Body of pancreas (tissue), 4 donors: ENCODE data around the gene KDELR3. TPM values are rescaled to one million over a fixed set of nuclear protein-coding genes. Genes with fewer than 3 reads are reported as not detected.
"Not testable (repeated sequence)": the region's sequence is repeated elsewhere in the genome, so short reads cannot be mapped to it uniquely, and the experiment has no call there.

ENCODE experiments used
- ATAC-seq: fragments of 150-250 bp; one replicate; pipeline ENCODE4 v1.9.1; 2016
- DNase-seq, 4 donors: peaks; one replicate each; pipeline ENCODE4 v3.0.0-alpha.2; 2019
- H3K27ac ChIP-seq, 4 donors: fragments of 200-600 bp; sonication (generic); 1 replicate in 3 of 4; 2 replicates in 1 of 4; pipeline versions ENCODE4 v1.5.1 to v1.6.1; 2016 to 2019; ENCODE audit warnings: mild to moderate bottlenecking in 1 of 4, mixed read lengths in 1 of 4, moderate library complexity in 1 of 4
- H3K27me3 ChIP-seq, 2 donors: fragments of 200-600 bp; sonication (generic); one replicate each; pipeline ENCODE4 v1.6.0; 2016; ENCODE audit warnings: mild to moderate bottlenecking in 1 of 2
- H3K36me3 ChIP-seq, 2 donors: fragments of 200-600 bp; sonication (generic); replicated peaks in 1 of 2; 2 replicates each; pipeline ENCODE4 v1.5.1; 2016; ENCODE audit warnings: low read depth in 2 of 2; ENCODE audit not compliant: insufficient read depth in 1 of 2
- H3K4me1 ChIP-seq: fragments of 200-600 bp; sonication (generic); one replicate; pipeline ENCODE4 v1.6.0; 2016
- H3K4me3 ChIP-seq, 2 donors: fragments of 200-600 bp; sonication (generic); 1 replicate in 1 of 2; 2 replicates in 1 of 2; pipeline ENCODE4 v1.5.1; 2016 to 2019
- H3K9me3 ChIP-seq, 3 donors: fragments of 200-600 bp; sonication (generic); 1 replicate in 2 of 3; 2 replicates in 1 of 3; pipeline ENCODE4 v1.5.1; 2016
- POLR2A ChIP-seq, 3 donors: fragments of 450-650 bp; IDR thresholded peaks; one replicate each; pipeline ENCODE4 v1.6.1; 2016; ENCODE audit warnings: antibody characterized with exemption in 3 of 3, mild to moderate bottlenecking in 2 of 3
- WGBS, 2 donors: methylation state at CpG; one replicate each; pipeline ENCODE4 v1.1.5; 2017; 5-methylcytosine and 5-hydroxymethylcytosine counted together
- intact Hi-C: fragments of 100-400 bp; cut with DNase I; formaldehyde crosslinking; loops from one replicate; pipeline ENCODE4 v1.15.1; 2023
- total RNA-seq, 2 donors: library from RNA; depleted of rRNA; stranded (reverse); fragments of >200 nt; gene quantifications; one replicate each; pipeline ENCODE4 v1.1.0, GENCODE V29; 2016
- TF ChIP-seq, protein P1 (sequence below), 7 experiments: fragments of 450-650 bp in 4 of 7; fragments of 200-600 bp in 3 of 7; sonication (generic) in 3 of 7; IDR thresholded peaks; one replicate each; pipeline ENCODE4 v1.5.1; 2016 to 2019; ENCODE audit warnings: antibody characterized with exemption in 7 of 7

The KDELR3 gene
- total RNA-seq, 2 donors from 2014 or later, result 5.6 to 16.3 TPM

GRCh38 chr22:38469306-38469781 is 1.4 kb downstream of the KDELR3 start:
- DNase-seq, result no peak
- intact Hi-C loops, result no loop called here
- Histone ChIP-seq H3K27ac (no peak overlapping the region), H3K27me3 (no peaks in the 10 kb centered on the region), H3K4me1 (peaks cover 19% of the 10 kb centered on the region), H3K9me3 (no peaks in the 10 kb centered on the region), H3K4me3 (no peak overlapping the region), H3K36me3 (no peaks in the 10 kb centered on the region)
- no peak for TF ChIP-seq POLR2A (IDR thresholded peaks at IDR 0.05)
- TF ChIP-seq, protein P1, sequence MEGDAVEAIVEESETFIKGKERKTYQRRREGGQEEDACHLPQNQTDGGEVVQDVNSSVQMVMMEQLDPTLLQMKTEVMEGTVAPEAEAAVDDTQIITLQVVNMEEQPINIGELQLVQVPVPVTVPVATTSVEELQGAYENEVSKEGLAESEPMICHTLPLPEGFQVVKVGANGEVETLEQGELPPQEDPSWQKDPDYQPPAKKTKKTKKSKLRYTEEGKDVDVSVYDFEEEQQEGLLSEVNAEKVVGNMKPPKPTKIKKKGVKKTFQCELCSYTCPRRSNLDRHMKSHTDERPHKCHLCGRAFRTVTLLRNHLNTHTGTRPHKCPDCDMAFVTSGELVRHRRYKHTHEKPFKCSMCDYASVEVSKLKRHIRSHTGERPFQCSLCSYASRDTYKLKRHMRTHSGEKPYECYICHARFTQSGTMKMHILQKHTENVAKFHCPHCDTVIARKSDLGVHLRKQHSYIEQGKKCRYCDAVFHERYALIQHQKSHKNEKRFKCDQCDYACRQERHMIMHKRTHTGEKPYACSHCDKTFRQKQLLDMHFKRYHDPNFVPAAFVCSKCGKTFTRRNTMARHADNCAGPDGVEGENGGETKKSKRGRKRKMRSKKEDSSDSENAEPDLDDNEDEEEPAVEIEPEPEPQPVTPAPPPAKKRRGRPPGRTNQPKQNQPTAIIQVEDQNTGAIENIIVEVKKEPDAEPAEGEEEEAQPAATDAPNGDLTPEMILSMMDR (IDR thresholded peaks at IDR 0.05), result no peak
- WGBS, 2 donors, result 90 to 100% methylated on average over 6 of the region's 6 CpGs
- ATAC-seq, result no peak

GRCh38 chr22:38470179-38470578 is 2.3 kb downstream of the KDELR3 start:
- H3K9me3 ChIP-seq, DNase-seq, H3K27ac ChIP-seq, intact Hi-C loops, ATAC-seq, H3K36me3 ChIP-seq, H3K4me3 ChIP-seq, H3K27me3 ChIP-seq: not testable (repeated sequence)
- 90 to 95% methylated on average over 10 of the region's 10 CpGs for WGBS, 2 donors
- H3K4me1 ChIP-seq, result peaks cover 19% of the 10 kb centered on the region

GRCh38 chr22:38471237-38471636 is 3.3 kb downstream of the KDELR3 start:
- WGBS, 2 donors, result 91 to 93% methylated on average over 3 to 10 of the region's 11 CpGs
- H3K4me1 ChIP-seq, result peaks cover 19% of the 10 kb centered on the region
- intact Hi-C loops, result no loop called here

GRCh38 chr22:38474003-38474607 is 6.2 kb downstream of the KDELR3 start:
- no peak overlapping the region for H3K27ac ChIP-seq
- DNase-seq (no peak), ATAC-seq (no peak)
- no peaks in the 10 kb centered on the region for H3K9me3 ChIP-seq
- 63 to 65% methylated on average over 10 of the region's 10 CpGs for WGBS, 2 donors
- H3K4me1 ChIP-seq, result peaks cover under 1% of the 10 kb centered on the region
- H3K4me3 ChIP-seq, result no peak overlapping the region
- no peak for TF ChIP-seq POLR2A (IDR thresholded peaks at IDR 0.05)
- TF ChIP-seq, protein P1 (IDR thresholded peaks at IDR 0.05), result no peak
- H3K36me3 ChIP-seq, result no peaks in the 10 kb centered on the region
- H3K27me3 ChIP-seq, result no peaks in the 10 kb centered on the region
- intact Hi-C loops, result no loop called here

More at GRCh38 chr22:38471237-38471636, 3.3 kb downstream of the KDELR3 start:
- no peak overlapping the region for H3K4me3 ChIP-seq
- ATAC-seq (no peak), DNase-seq (no peak)
- no peak overlapping the region for H3K27ac ChIP-seq
- H3K36me3 ChIP-seq, result no peaks in the 10 kb centered on the region
- H3K9me3 ChIP-seq, result no peaks in the 10 kb centered on the region
- TF ChIP-seq POLR2A (IDR thresholded peaks at IDR 0.05), result no peak
- TF ChIP-seq, protein P1 (IDR thresholded peaks at IDR 0.05), result no peak
- no peaks in the 10 kb centered on the region for H3K27me3 ChIP-seq

DNA sequence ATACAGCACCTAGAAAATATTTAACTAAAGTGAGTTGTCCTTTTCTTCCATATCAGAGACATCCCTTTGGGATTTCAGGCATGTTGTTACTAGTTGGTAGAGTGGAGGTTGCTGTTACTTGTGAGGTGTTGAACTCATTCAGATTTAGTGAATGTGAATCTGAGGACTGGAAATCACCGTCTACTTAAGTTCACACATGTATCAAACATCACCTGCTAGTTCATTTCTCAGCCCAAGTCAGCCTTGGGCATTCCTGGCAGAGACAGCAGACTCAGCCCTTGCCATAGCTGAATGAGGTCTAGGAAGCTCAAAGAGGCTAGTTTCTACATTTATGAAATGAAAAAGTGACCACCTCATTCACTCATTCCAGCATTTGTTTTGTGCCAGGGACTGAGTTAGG is 9.7 kb downstream of the KDELR3 start:
- H3K4me1 ChIP-seq, result no peaks in the 10 kb centered on the region
- H3K36me3 ChIP-seq, result peaks cover 6% of the 10 kb centered on the region in 2 donors
- 58 to 88% methylated on average over 1 of the region's 1 CpG for WGBS, 2 donors
- TF ChIP-seq POLR2A (IDR thresholded peaks at IDR 0.05), result no peak
- TF ChIP-seq, protein P1 (IDR thresholded peaks at IDR 0.05), result no peak
- H3K9me3 ChIP-seq, result no peaks in the 10 kb centered on the region
- no peaks in the 10 kb centered on the region for H3K27me3 ChIP-seq
- intact Hi-C loops, result no loop called here
- no peak overlapping the region for H3K4me3 ChIP-seq
- no peak for DNase-seq
- H3K27ac ChIP-seq, result no peak overlapping the region
- ATAC-seq, result no peak
